K562 (cell line): ENCODE data around the gene EFHC1. TPM values are rescaled to one million over a fixed set of nuclear protein-coding genes. Genes with fewer than 3 reads are reported as not detected.

Source experiments
- ATAC-seq: fragments of 200-7000 bp; cut with Tn5 transposase; 3 replicates; pipeline ENCODE4 v1.9.1; 2020; ENCODE audit warnings: moderate library complexity
- BruUV-seq: library from RNA; stranded (reverse); fragments of 400-500 nt; replicated peaks from 2 replicates; lab custom pipeline; 2021; lab: Mats Ljungman, UMichigan
- CTCF ChIA-PET: fragments of 300-600 bp; formaldehyde crosslinking; extraction: SDS; loops from one replicate; lab custom pipeline; 2021; ENCODE audit warnings: low intra/inter-chr PET ratio; lab: Yijun Ruan, JAX
- POLR2A ChIA-PET: fragments of 300-600, 350-650 bp; sonication (Branson Sonifier 250); formaldehyde crosslinking; extraction: SDS; loops from one replicate; lab custom pipeline; 2021; ENCODE audit warnings: antibody characterized with exemption, inconsistent platforms; lab: Yijun Ruan, JAX
- DNase-seq, 4 experiments: peaks; one replicate each; pipeline versions ENCODE4 v3.0.0 to v3.0.0-alpha.2; 2011 to 2018; ENCODE audit warnings: low spot score in 3 of 4, mixed read lengths in 3 of 4; ENCODE audit errors: extremely low read depth in 1 of 4
- FAIRE-seq: peaks from 2 replicates; lab custom pipeline; 2011; peaks lifted over from hg19 to GRCh38; lab: Jason Lieb, UNC
- H2AFZ ChIP-seq: 2 replicates; pipeline ENCODE4 v1.6.0; 2011; ENCODE audit warnings: low read depth, low read length, control low read depth, inconsistent platforms
- H3K27ac ChIP-seq: fragments of 200-600 bp; 3 replicates; pipeline ENCODE4 v1.8.0; 2011; ENCODE audit warnings: low read depth, mild to moderate bottlenecking, control low read depth, inconsistent platforms, low read length, moderate library complexity, mixed read lengths; ENCODE audit errors: extremely low read depth
- H3K27me3 ChIP-seq, 2 experiments: fragments of 300-600 bp in 1 of 2; 2 replicates in 1 of 2; 3 replicates in 1 of 2; pipeline versions ENCODE4 v1.6.0 to v1.8.0; 2011; ENCODE audit warnings: inconsistent platforms in 2 of 2, low read length in 2 of 2, mild to moderate bottlenecking in 1 of 2, mixed read lengths in 1 of 2, moderate library complexity in 1 of 2; ENCODE audit not compliant: control insufficient read depth in 2 of 2, insufficient read depth in 2 of 2
- H3K36me3 ChIP-seq: fragments of 300-600 bp; 3 replicates; pipeline ENCODE4 v1.8.0; 2011; ENCODE audit warnings: mild to moderate bottlenecking, low read length, inconsistent platforms; ENCODE audit not compliant: control insufficient read depth, insufficient read depth
- H3K4me1 ChIP-seq, 2 experiments: fragments of 200-600 bp in 1 of 2; replicated peaks in 1 of 2; 2 replicates in 1 of 2; 3 replicates in 1 of 2; pipeline versions ENCODE4 v1.5.1 to v1.8.0; 2011; ENCODE audit warnings: inconsistent platforms in 2 of 2, low read length in 2 of 2, mild to moderate bottlenecking in 1 of 2, mixed read lengths in 1 of 2, moderate library complexity in 1 of 2; ENCODE audit not compliant: control insufficient read depth in 2 of 2, insufficient read depth in 2 of 2
- H3K4me2 ChIP-seq: 2 replicates; pipeline ENCODE4 v1.6.1; 2011; ENCODE audit warnings: low read length, control low read depth, inconsistent platforms, mixed read lengths; ENCODE audit not compliant: insufficient read depth
- H3K4me3 ChIP-seq: fragments of 200-600 bp; sonication (generic), shearing (Covaris generic); 2 replicates; pipeline ENCODE4 v1.5.1; 2016; ENCODE audit warnings: control low read depth, inconsistent platforms
- H3K79me2 ChIP-seq: fragments of 200-600 bp; 3 replicates; pipeline ENCODE4 v1.8.0; 2011; ENCODE audit warnings: low read length, inconsistent platforms; ENCODE audit not compliant: control insufficient read depth, insufficient read depth
- H3K9ac ChIP-seq, 2 experiments: 2 replicates each; pipeline versions ENCODE4 v1.6.0 to v1.6.1; 2011; ENCODE audit warnings: low read depth in 2 of 2, low read length in 2 of 2, control low read depth in 1 of 2, inconsistent platforms in 1 of 2, mild to moderate bottlenecking in 1 of 2, mixed read lengths in 1 of 2; ENCODE audit not compliant: insufficient read depth in 1 of 2
- H3K9me1 ChIP-seq: one replicate; pipeline ENCODE4 v1.6.0; 2011; ENCODE audit warnings: inconsistent platforms, mild to moderate bottlenecking, low read length, moderate library complexity; ENCODE audit not compliant: control insufficient read depth, insufficient read depth
- H3K9me3 ChIP-seq: replicated peaks from 2 replicates; pipeline ENCODE4 v1.5.1; 2011; ENCODE audit warnings: low read depth, low read length, inconsistent platforms; ENCODE audit not compliant: control insufficient read depth, insufficient read depth
- H4K20me1 ChIP-seq: replicated peaks from 2 replicates; pipeline ENCODE4 v1.6.1; 2011; ENCODE audit warnings: low read length, inconsistent platforms, mixed read lengths; ENCODE audit not compliant: control insufficient read depth, insufficient read depth
- BCOR ChIP-seq: fragments of 450-650 bp; IDR thresholded peaks from 2 replicates; pipeline ENCODE4 v1.6.1; 2016
- BRD4 ChIP-seq: fragments of 200-600 bp; sonication (generic); IDR thresholded peaks from 2 replicates; pipeline ENCODE4 v1.6.1; 2017; ENCODE audit warnings: inconsistent platforms
- CAMTA2 ChIP-seq: fragments of 250-450 bp; sonication (Bioruptor Pico); conservative IDR thresholded peaks from 2 replicates; pipeline ENCODE4 v1.5.1; 2022
- ELF1 ChIP-seq: fragments of 200-800 bp; sonication (Bioruptor generic); IDR thresholded peaks from 2 replicates; pipeline ENCODE4 v1.6.1; 2016; ENCODE audit warnings: missing genetic modification characterization, missing compliant biosample characterization
- KLF6 ChIP-seq: fragments of 250-450 bp; sonication (Bioruptor Pico); IDR thresholded peaks from 2 replicates; pipeline ENCODE4 v1.4.0; 2020; ENCODE audit warnings: mild to moderate bottlenecking, moderate library complexity, borderline replicate concordance
- MED1 ChIP-seq: sonication (generic); formaldehyde crosslinking; IDR thresholded peaks from 2 replicates; pipeline ENCODE4 v1.8.1; 2023; ENCODE audit warnings: missing genetic modification reagents, borderline replicate concordance
- MYBL2 ChIP-seq, 2 experiments: fragments of 450-650 bp in 1 of 2; sonication (generic) in 1 of 2; formaldehyde crosslinking in 1 of 2; IDR thresholded peaks; 2 replicates each; pipeline versions ENCODE4 v1.6.1 to v1.8.1; 2017 to 2022; ENCODE audit warnings: borderline replicate concordance in 1 of 2, inconsistent platforms in 1 of 2, low read depth in 1 of 2, mild to moderate bottlenecking in 1 of 2, missing genetic modification reagents in 1 of 2, moderate library complexity in 1 of 2
- NR1H2 ChIP-seq: sonication (generic); formaldehyde crosslinking; IDR thresholded peaks from 2 replicates; pipeline ENCODE4 v1.4.0; 2020; ENCODE audit warnings: mild to moderate bottlenecking, missing genetic modification reagents
- RAD51 ChIP-seq: fragments of 450-650 bp; IDR thresholded peaks from 2 replicates; pipeline ENCODE4 v1.7.1; 2016; ENCODE audit warnings: low read depth, mild to moderate bottlenecking, borderline replicate concordance
- SNIP1 ChIP-seq: fragments of 450-650 bp; IDR thresholded peaks from 2 replicates; pipeline ENCODE4 v1.7.1; 2017; ENCODE audit warnings: low read depth, mild to moderate bottlenecking
- WGBS: fragments of 100-300 bp; shearing (Covaris generic); methylation state at CpG from one replicate; pipeline ENCODE4 v1.1.6; 2016; ENCODE audit warnings: low coverage, mixed read lengths; ENCODE audit not compliant: insufficient coverage; ENCODE audit errors: missing lambda C conversion rate; 5-methylcytosine and 5-hydroxymethylcytosine counted together
- in situ Hi-C: fragments of 300-500 bp; cut with MboI; formaldehyde crosslinking; loops from 4 replicates; pipeline ENCODE4 v1.15.0; 2018; ENCODE audit warnings: inconsistent platforms, mixed read lengths
- intact Hi-C: fragments of 100-400 bp; cut with micrococcal nuclease; formaldehyde crosslinking; loops from 2 replicates; pipeline ENCODE4 v1.14.2; 2022
- polyA plus RNA-seq, 8 experiments: library from polyadenylated mRNA; depleted of rRNA in 4 of 8; stranded (reverse) in 5 of 8; unstranded in 3 of 8; fragments of >200 nt; fragmentation: Nextera tagmentation in 2 of 8; fragmentation: Illumina TruSeq in 1 of 8; extraction: Ambion mirVana in 2 of 8; extraction: Trizol in 1 of 8; gene quantifications; 2 replicates each; pipeline versions ENCODE4 v1.2.1 to v1.2.3, GENCODE V29; 2011 to 2014; ENCODE audit warnings: inconsistent platforms in 1 of 8, missing spikeins in 1 of 8
- total RNA-seq, 7 experiments: library from RNA; depleted of rRNA in 6 of 7; stranded (reverse); fragments of >200 nt in 6 of 7; fragmentation: Illumina TruSeq in 2 of 7; extraction: Trizol in 2 of 7; gene quantifications; 2 replicates each; pipeline versions ENCODE4 v1.2.1 to v1.2.3, GENCODE V29; 2011 to 2021; ENCODE audit warnings: low replicate concordance in 1 of 7
- TF ChIP-seq, protein P1 (sequence below): sonication (generic); formaldehyde crosslinking; IDR thresholded peaks from 2 replicates; pipeline ENCODE4 v1.8.0; 2022; ENCODE audit warnings: missing genetic modification reagents, mild to moderate bottlenecking, borderline replicate concordance
- TF ChIP-seq, protein P2 (sequence below): sonication (generic); formaldehyde crosslinking; IDR thresholded peaks from 2 replicates; pipeline ENCODE4 v1.8.0; 2022; ENCODE audit warnings: mild to moderate bottlenecking, missing genetic modification reagents
- TF ChIP-seq, protein P3 (sequence below): fragments of 250-450 bp; sonication (Bioruptor Pico); IDR thresholded peaks from 2 replicates; pipeline ENCODE4 v1.8.0; 2022; ENCODE audit warnings: moderate library complexity, mild to moderate bottlenecking, inconsistent platforms
- TF ChIP-seq, protein P4 (sequence below): fragments of 450-650 bp; IDR thresholded peaks from 2 replicates; pipeline ENCODE4 v1.6.1; 2018; ENCODE audit warnings: mild to moderate bottlenecking, low read depth; ENCODE audit not compliant: partially characterized antibody

EFHC1 gene
- total and polyA plus RNA-seq, 9 of the 15 experiments (the other 6 are each of a cell fraction or from before 2014, with no cell fraction given), result 9.5 to 31.0 (median 14.9) TPM

DNA sequence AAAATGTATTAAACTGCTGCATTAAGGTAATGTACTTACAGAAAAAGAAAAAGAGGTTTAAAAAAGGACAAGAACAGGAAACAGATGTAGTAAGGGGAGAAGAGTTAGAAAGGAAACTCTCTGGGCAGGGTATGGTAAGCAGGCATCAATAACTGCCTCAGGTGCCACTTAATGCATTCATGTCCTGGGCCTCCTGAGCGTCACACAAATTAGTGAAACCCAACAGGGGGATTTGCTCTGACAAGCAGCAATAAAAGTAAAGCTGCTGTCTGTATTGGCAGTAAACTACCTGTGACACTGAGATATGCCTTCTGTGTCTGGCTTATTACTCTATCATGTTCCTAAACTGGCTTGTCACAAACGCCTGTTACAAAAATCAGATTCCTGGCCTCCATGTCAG is 1.5 kb upstream of the EFHC1 start (continued):
- TF ChIP-seq, protein P1, sequence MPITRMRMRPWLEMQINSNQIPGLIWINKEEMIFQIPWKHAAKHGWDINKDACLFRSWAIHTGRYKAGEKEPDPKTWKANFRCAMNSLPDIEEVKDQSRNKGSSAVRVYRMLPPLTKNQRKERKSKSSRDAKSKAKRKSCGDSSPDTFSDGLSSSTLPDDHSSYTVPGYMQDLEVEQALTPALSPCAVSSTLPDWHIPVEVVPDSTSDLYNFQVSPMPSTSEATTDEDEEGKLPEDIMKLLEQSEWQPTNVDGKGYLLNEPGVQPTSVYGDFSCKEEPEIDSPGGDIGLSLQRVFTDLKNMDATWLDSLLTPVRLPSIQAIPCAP (CRISPR knock-in tag), result no peak
- 0 out of 2 replicates have a peak, but pooled peaks have one; percentile 31 for TF ChIP-seq CAMTA2
- no peak for TF ChIP-seq BRD4
- no peak for TF ChIP-seq MYBL2 (IDR thresholded peaks at IDR 0.05; ENCODE audit: low read depth)
- no peak for TF ChIP-seq MYBL2 (CRISPR knock-in tag; IDR thresholded peaks at IDR 0.05; ENCODE audit: borderline replicate concordance)

DNA sequence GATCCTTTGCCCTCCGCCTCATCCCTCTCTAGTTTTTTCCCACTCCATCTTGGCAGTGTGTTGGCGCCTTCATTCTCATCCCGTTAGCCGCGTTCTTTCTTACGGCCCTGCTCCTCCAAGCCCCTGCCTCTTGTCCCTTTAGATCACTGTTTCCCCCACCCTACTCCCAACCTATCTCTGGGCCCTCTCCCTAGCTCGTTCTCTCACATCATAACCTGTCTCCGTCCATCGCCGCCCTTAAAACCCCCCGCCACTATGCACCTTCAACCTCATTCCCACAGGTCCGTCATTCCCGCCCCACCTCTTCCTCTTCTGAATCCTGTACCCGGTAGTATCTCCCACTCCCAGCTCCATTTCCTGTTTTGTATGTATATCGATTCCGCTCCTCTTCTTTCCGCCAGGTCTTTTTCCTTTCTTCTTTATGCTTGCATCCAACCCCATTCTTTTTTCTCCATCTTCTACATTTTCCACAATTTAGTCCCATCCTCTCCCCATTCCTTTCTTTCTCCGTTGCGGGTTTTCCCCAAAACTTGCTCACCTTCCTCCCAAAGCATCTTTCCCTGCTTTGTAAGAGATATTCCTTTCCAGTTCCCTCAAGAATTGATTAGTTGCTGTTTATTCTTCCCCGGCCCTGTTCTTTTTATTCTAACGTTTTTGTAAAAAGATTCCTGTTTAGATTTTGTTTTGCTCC is 671 bp downstream of the EFHC1 start:
- ChIA-PET CTCF (no interaction called here), POLR2A (interaction anchor here (0.7 to 1.8 kb wide), 3 partner anchors 12 to 242 kb away, joined by 3 to 6 read pairs (median 4); no protein-coding TSS in a partner anchor)
- H3K9ac ChIP-seq, result peak overlapping the region; percentile 77 to 90; a peak in 3 of 4 replicates
- H3K4me1 ChIP-seq, result peaks cover 24 to 28% of the 10 kb centered on the region in 2 experiments
- H3K4me2 ChIP-seq, result peak overlapping the region; percentile 99
- peak overlapping the region; percentile 69 for H3K4me3 ChIP-seq
- peak overlapping the region; percentile 90 for H2AFZ ChIP-seq
- intact Hi-C loops (loop anchor here (1.0 to 5.0 kb wide), 2 partner anchors 61 to 242 kb away; no protein-coding TSS in a partner anchor), in situ Hi-C loops (loop anchor here (25.0 kb wide), 1 partner anchor 1066 kb away; no protein-coding TSS in a partner anchor)
- 2% methylated on average over 20 of the region's 21 CpGs for WGBS
- H3K27ac ChIP-seq, result peak overlapping the region; percentile 52; the same call in 2 of the 3 replicates
- peaks cover 6% of the 10 kb centered on the region; the same call in 2 of the 3 replicates for H3K79me2 ChIP-seq
- peak; percentile 3 for ATAC-seq
- H3K9me1 ChIP-seq, result no peaks in the 10 kb centered on the region
- H3K36me3 ChIP-seq, result no peaks in the 10 kb centered on the region
- H4K20me1 ChIP-seq, result no peaks in the 10 kb centered on the region
- H3K27me3 ChIP-seq, result no peaks in the 10 kb centered on the region
- FAIRE-seq, result no peak
- H3K9me3 ChIP-seq, result no peaks in the 10 kb centered on the region
- BruUV-seq, result TSS peak; percentile 54
- peak in 3 of 4 experiments; percentile 16 to 47 (median 17) for DNase-seq
- TF ChIP-seq RAD51, result no peak
- no peak for TF ChIP-seq SNIP1
- TF ChIP-seq, protein P2, sequence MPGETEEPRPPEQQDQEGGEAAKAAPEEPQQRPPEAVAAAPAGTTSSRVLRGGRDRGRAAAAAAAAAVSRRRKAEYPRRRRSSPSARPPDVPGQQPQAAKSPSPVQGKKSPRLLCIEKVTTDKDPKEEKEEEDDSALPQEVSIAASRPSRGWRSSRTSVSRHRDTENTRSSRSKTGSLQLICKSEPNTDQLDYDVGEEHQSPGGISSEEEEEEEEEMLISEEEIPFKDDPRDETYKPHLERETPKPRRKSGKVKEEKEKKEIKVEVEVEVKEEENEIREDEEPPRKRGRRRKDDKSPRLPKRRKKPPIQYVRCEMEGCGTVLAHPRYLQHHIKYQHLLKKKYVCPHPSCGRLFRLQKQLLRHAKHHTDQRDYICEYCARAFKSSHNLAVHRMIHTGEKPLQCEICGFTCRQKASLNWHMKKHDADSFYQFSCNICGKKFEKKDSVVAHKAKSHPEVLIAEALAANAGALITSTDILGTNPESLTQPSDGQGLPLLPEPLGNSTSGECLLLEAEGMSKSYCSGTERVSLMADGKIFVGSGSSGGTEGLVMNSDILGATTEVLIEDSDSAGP (CRISPR knock-in tag), result no peak
- TF ChIP-seq BCOR, result 0 out of 2 replicates have a peak, but pooled peaks have one; percentile 27
- TF ChIP-seq, protein P3, sequence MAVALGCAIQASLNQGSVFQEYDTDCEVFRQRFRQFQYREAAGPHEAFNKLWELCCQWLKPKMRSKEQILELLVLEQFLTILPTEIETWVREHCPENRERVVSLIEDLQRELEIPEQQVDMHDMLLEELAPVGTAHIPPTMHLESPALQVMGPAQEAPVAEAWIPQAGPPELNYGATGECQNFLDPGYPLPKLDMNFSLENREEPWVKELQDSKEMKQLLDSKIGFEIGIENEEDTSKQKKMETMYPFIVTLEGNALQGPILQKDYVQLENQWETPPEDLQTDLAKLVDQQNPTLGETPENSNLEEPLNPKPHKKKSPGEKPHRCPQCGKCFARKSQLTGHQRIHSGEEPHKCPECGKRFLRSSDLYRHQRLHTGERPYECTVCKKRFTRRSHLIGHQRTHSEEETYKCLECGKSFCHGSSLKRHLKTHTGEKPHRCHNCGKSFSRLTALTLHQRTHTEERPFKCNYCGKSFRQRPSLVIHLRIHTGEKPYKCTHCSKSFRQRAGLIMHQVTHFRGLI (CRISPR knock-in tag), result no peak
- TF ChIP-seq NR1H2 (CRISPR knock-in tag), result no peak
- no peak for TF ChIP-seq MED1 (CRISPR knock-in tag)
- TF ChIP-seq, protein P4, sequence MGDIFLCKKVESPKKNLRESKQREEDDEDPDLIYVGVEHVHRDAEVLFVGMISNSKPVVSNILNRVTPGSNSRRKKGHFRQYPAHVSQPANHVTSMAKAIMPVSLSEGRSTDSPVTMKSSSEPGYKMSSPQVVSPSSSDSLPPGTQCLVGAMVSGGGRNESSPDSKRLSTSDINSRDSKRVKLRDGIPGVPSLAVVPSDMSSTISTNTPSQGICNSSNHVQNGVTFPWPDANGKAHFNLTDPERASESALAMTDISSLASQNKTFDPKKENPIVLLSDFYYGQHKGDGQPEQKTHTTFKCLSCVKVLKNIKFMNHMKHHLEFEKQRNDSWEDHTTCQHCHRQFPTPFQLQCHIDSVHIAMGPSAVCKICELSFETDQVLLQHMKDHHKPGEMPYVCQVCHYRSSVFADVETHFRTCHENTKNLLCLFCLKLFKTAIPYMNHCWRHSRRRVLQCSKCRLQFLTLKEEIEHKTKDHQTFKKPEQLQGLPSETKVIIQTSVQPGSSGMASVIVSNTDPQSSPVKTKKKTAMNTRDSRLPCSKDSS, result no peak
- TF ChIP-seq KLF6 (CRISPR knock-in tag), result no peak
- no peak for TF ChIP-seq ELF1 (tag)
